Measurements from ENCODE around the gene ACTR2.

ACTR2 gene

DNA sequence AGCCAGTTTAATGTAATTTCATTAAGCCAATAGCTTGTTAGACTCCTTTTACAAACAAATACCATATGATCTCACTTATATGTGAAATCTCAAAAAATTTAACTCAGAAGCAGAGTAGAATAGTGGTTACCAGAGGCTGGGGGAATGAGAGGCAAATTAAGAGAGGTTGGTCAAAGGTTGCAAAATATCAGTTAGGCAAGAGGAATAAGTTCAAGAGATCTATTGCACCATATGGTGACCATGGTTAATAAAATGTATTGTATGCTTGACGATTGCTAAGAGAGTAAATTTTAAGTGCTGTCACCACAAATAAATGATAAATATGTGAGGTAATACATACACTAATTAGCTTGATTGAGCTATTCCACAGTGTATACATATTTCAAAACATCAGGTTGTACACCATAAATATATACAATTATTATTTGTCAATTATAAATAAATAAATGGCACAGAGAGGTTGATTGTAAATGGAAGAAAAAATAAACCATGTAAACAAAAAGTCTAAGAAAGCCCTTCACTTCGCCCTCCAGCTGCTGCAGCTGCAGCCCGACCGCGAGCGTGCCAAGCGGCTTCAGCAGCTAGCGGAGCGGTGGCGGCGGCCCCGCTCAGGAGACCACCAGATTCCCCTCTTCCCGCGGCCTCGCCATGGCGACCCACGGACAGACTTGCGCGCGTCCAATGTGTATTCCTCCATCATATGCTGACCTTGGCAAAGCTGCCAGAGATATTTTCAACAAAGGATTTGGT is 23.0 kb upstream of the ACTR2 start:
- no peak for TF ChIP-seq TEAD4 (IDR thresholded peaks at IDR 0.05)
- no peak for TF ChIP-seq YY1 (IDR thresholded peaks at IDR 0.05; ENCODE audit: low read depth)
- TF ChIP-seq, protein P1, sequence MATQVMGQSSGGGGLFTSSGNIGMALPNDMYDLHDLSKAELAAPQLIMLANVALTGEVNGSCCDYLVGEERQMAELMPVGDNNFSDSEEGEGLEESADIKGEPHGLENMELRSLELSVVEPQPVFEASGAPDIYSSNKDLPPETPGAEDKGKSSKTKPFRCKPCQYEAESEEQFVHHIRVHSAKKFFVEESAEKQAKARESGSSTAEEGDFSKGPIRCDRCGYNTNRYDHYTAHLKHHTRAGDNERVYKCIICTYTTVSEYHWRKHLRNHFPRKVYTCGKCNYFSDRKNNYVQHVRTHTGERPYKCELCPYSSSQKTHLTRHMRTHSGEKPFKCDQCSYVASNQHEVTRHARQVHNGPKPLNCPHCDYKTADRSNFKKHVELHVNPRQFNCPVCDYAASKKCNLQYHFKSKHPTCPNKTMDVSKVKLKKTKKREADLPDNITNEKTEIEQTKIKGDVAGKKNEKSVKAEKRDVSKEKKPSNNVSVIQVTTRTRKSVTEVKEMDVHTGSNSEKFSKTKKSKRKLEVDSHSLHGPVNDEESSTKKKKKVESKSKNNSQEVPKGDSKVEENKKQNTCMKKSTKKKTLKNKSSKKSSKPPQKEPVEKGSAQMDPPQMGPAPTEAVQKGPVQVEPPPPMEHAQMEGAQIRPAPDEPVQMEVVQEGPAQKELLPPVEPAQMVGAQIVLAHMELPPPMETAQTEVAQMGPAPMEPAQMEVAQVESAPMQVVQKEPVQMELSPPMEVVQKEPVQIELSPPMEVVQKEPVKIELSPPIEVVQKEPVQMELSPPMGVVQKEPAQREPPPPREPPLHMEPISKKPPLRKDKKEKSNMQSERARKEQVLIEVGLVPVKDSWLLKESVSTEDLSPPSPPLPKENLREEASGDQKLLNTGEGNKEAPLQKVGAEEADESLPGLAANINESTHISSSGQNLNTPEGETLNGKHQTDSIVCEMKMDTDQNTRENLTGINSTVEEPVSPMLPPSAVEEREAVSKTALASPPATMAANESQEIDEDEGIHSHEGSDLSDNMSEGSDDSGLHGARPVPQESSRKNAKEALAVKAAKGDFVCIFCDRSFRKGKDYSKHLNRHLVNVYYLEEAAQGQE (IDR thresholded peaks at IDR 0.05; ENCODE audit: low read depth): no peak
- no peak for TF ChIP-seq MAX (IDR thresholded peaks at IDR 0.05)
- TF ChIP-seq FOXM1 (IDR thresholded peaks at IDR 0.05; ENCODE audit: borderline replicate concordance, low read depth): no peak
- TF ChIP-seq NFIC (IDR thresholded peaks at IDR 0.05): no peak
- TF ChIP-seq RAD21 (IDR thresholded peaks at IDR 0.05; ENCODE audit: low read depth): no peak
- no peak for TF ChIP-seq EGR1 (IDR thresholded peaks at IDR 0.05)
- no peak for TF ChIP-seq TAF1 (IDR thresholded peaks at IDR 0.05; ENCODE audit: low read depth)

DNA sequence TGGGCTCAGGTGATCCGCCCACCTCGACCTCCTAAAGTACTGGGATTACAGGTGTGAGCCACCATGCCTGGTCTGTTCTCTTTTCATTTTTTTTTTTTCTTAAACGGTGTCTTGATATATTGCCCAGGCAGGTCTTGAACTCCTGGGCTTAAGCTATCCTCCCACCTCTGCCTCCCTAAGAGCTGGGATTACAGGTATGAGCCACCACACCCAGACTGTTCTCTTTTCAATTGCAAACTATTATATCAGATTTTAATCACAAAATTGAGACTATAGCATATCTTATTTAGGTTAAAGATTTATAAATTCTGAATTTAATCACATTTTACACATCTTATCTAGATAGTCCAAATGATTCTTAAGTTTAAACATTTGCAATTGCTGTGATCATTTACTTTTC is 15.5 kb upstream of the ACTR2 start:
- TF ChIP-seq TCF12 (IDR thresholded peaks at IDR 0.05; ENCODE audit: low read depth): no peak
- TF ChIP-seq CREB1 (IDR thresholded peaks at IDR 0.05; ENCODE audit: low read depth): no peak
- TF ChIP-seq, protein P1 (IDR thresholded peaks at IDR 0.05; ENCODE audit: low read depth): no peak
- no peak for TF ChIP-seq NFIC (IDR thresholded peaks at IDR 0.05)
- no peak for TF ChIP-seq TAF1 (IDR thresholded peaks at IDR 0.05; ENCODE audit: low read depth)
- TF ChIP-seq YY1 (IDR thresholded peaks at IDR 0.05; ENCODE audit: low read depth): no peak
- TF ChIP-seq MAX (IDR thresholded peaks at IDR 0.05): no peak
- TF ChIP-seq TEAD4 (IDR thresholded peaks at IDR 0.05): no peak
- no peak for TF ChIP-seq CEBPB (IDR thresholded peaks at IDR 0.05)
- no peak for TF ChIP-seq EP300 (IDR thresholded peaks at IDR 0.05; ENCODE audit: borderline replicate concordance)
- no peak for TF ChIP-seq USF1 (IDR thresholded peaks at IDR 0.05)
- TF ChIP-seq FOXM1 (IDR thresholded peaks at IDR 0.05; ENCODE audit: borderline replicate concordance, low read depth): no peak
- no peak for TF ChIP-seq ZBTB7A (IDR thresholded peaks at IDR 0.05; ENCODE audit: low read depth)
- no peak for TF ChIP-seq EGR1 (IDR thresholded peaks at IDR 0.05)
- no peak for TF ChIP-seq RAD21 (IDR thresholded peaks at IDR 0.05; ENCODE audit: low read depth)

DNA sequence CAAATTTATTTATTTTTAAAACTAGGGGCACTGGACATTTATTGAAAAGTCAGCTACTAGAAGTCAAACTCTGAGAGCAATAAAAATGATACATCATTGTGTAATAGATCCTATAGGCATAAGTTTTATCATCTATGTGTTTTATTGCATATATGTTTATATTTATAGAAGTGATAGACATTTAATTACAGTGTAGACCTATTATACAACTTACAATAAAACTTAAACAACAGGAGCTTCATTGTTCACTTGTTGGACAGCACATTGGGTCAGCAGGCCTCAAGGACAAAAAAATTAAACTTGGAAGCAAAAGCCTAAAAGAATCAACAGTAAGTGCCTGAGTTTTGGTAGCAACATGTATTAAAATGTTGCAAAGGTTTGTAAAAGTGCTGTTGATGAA is 15.0 kb upstream of the ACTR2 start:
- TF ChIP-seq USF1 (IDR thresholded peaks at IDR 0.05) (no peak), RAD21 (IDR thresholded peaks at IDR 0.05; ENCODE audit: low read depth) (no peak), TAF1 (IDR thresholded peaks at IDR 0.05; ENCODE audit: low read depth) (no peak), TEAD4 (IDR thresholded peaks at IDR 0.05) (no peak), MAX (IDR thresholded peaks at IDR 0.05) (no peak), NFIC (IDR thresholded peaks at IDR 0.05) (no peak), CEBPB (IDR thresholded peaks at IDR 0.05) (no peak), YY1 (IDR thresholded peaks at IDR 0.05; ENCODE audit: low read depth) (no peak), CREB1 (IDR thresholded peaks at IDR 0.05; ENCODE audit: low read depth) (no peak), TCF12 (IDR thresholded peaks at IDR 0.05; ENCODE audit: low read depth) (no peak), EGR1 (IDR thresholded peaks at IDR 0.05) (no peak), EP300 (IDR thresholded peaks at IDR 0.05; ENCODE audit: borderline replicate concordance) (no peak), FOXM1 (IDR thresholded peaks at IDR 0.05; ENCODE audit: borderline replicate concordance, low read depth) (no peak), ZBTB7A (IDR thresholded peaks at IDR 0.05; ENCODE audit: low read depth) (no peak)
- TF ChIP-seq, protein P1 (IDR thresholded peaks at IDR 0.05; ENCODE audit: low read depth): no peak

DNA sequence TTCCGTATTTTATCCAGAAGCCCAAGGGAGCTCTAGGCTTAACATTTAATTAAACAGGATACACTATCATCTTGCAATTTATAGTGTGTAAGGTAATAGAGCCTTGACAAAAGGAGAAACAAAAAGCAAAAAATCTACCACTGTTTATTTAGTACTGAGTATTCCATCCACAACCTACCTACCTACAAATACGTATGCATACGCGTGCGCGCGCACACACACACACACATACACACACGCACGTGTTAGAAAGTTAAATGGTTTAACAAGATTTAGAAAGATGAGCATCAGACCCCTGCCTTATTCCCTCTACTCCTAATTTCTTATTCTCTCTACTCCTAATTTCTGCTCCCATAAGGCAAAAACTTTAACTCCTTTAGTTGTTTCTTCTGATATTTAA is 14.6 kb upstream of the ACTR2 start:
- no peak for TF ChIP-seq YY1 (IDR thresholded peaks at IDR 0.05; ENCODE audit: low read depth)
- no peak for TF ChIP-seq CREB1 (IDR thresholded peaks at IDR 0.05; ENCODE audit: low read depth)
- no peak for TF ChIP-seq FOXM1 (IDR thresholded peaks at IDR 0.05; ENCODE audit: borderline replicate concordance, low read depth)
- TF ChIP-seq TAF1 (IDR thresholded peaks at IDR 0.05; ENCODE audit: low read depth): no peak
- TF ChIP-seq EP300 (IDR thresholded peaks at IDR 0.05; ENCODE audit: borderline replicate concordance): no peak
- no peak for TF ChIP-seq TEAD4 (IDR thresholded peaks at IDR 0.05)
- no peak for TF ChIP-seq ZBTB7A (IDR thresholded peaks at IDR 0.05; ENCODE audit: low read depth)
- no peak for TF ChIP-seq RAD21 (IDR thresholded peaks at IDR 0.05; ENCODE audit: low read depth)
- no peak for TF ChIP-seq TCF12 (IDR thresholded peaks at IDR 0.05; ENCODE audit: low read depth)
- no peak for TF ChIP-seq NFIC (IDR thresholded peaks at IDR 0.05)
